GM23338 (cell line): ENCODE data around the gene ZNHIT6. TPM values are rescaled to one million over a fixed set of nuclear protein-coding genes. Genes with fewer than 3 reads are reported as not detected.

Source experiments
- ATAC-seq: fragments of 200-7000 bp; cut with Tn5 transposase; 3 replicates; pipeline ENCODE4 v1.9.1; 2020
- DNase-seq: peaks from one replicate; pipeline ENCODE4 v3.0.0-alpha.2; 2015; ENCODE audit warnings: low spot score
- H2AFZ ChIP-seq: fragments of 200-600 bp; sonication (generic); 2 replicates; pipeline ENCODE4 v1.8.0; 2016; ENCODE audit warnings: antibody characterized with exemption, mild to moderate bottlenecking, moderate library complexity
- H3F3A ChIP-seq: fragments of 200-600 bp; sonication (generic); replicated peaks from 2 replicates; pipeline ENCODE4 v1.8.0; 2017; ENCODE audit warnings: antibody characterized with exemption, mixed run types, low read depth
- H3K27ac ChIP-seq: fragments of 200-600 bp; sonication (generic); 2 replicates; pipeline ENCODE4 v1.6.1; 2016; ENCODE audit warnings: low read depth
- H3K27me3 ChIP-seq: fragments of 200-600 bp; sonication (generic); 2 replicates; pipeline ENCODE4 v1.8.0; 2016; ENCODE audit warnings: mild to moderate bottlenecking, mixed run types, moderate library complexity; ENCODE audit not compliant: insufficient read depth
- H3K36me3 ChIP-seq: fragments of 200-600 bp; sonication (generic); 2 replicates; pipeline ENCODE4 v1.8.0; 2016; ENCODE audit warnings: mild to moderate bottlenecking; ENCODE audit not compliant: insufficient read depth
- H3K4me1 ChIP-seq: fragments of 200-600 bp; sonication (generic); 2 replicates; pipeline ENCODE4 v1.8.0; 2016; ENCODE audit warnings: mild to moderate bottlenecking, moderate library complexity; ENCODE audit not compliant: insufficient read depth
- H3K4me2 ChIP-seq: fragments of 200-600 bp; sonication (generic); 2 replicates; pipeline ENCODE4 v1.7.1; 2017; ENCODE audit warnings: mixed run types
- H3K4me3 ChIP-seq: fragments of 200-600 bp; sonication (generic); 2 replicates; pipeline ENCODE4 v1.6.1; 2016; ENCODE audit warnings: mixed run types
- H3K79me2 ChIP-seq: fragments of 200-600 bp; sonication (generic); replicated peaks from 2 replicates; pipeline ENCODE4 v1.8.0; 2017; ENCODE audit warnings: mild to moderate bottlenecking; ENCODE audit not compliant: insufficient read depth
- H3K9me2 ChIP-seq: fragments of 200-600 bp; sonication (generic); 2 replicates; pipeline ENCODE4 v1.8.0; 2017; ENCODE audit not compliant: insufficient read depth
- H4K20me1 ChIP-seq: fragments of 200-600 bp; sonication (generic); replicated peaks from 2 replicates; pipeline ENCODE4 v1.8.0; 2017; ENCODE audit warnings: mild to moderate bottlenecking; ENCODE audit not compliant: insufficient read depth
- H3K27ac Mint-ChIP-seq: 2 replicates; pipeline ENCODE4 v1.8.0; 2020; ENCODE audit warnings: inconsistent platforms, mild to moderate bottlenecking, moderate library complexity, mixed read lengths
- H3K27me3 Mint-ChIP-seq: 3 replicates; pipeline ENCODE4 v1.8.0; 2022; ENCODE audit warnings: low read depth, mild to moderate bottlenecking, moderate library complexity, mixed read lengths, inconsistent platforms; ENCODE audit not compliant: insufficient read depth, poor library complexity
- H3K36me3 Mint-ChIP-seq: 3 replicates; pipeline ENCODE4 v1.8.0; 2021; ENCODE audit warnings: low read depth, mild to moderate bottlenecking, inconsistent platforms, moderate library complexity, mixed read lengths
- H3K4me1 Mint-ChIP-seq: 3 replicates; pipeline ENCODE4 v1.8.0; 2020; ENCODE audit warnings: mild to moderate bottlenecking, inconsistent platforms, mixed read lengths
- H3K4me3 Mint-ChIP-seq: 3 replicates; pipeline ENCODE4 v1.8.0; 2021; ENCODE audit warnings: moderate library complexity, mild to moderate bottlenecking, inconsistent platforms, mixed read lengths
- H3K9me3 Mint-ChIP-seq: 3 replicates; pipeline ENCODE4 v1.8.0; 2020; ENCODE audit warnings: moderate library complexity, mild to moderate bottlenecking, inconsistent platforms, mixed read lengths
- CREB1 ChIP-seq: fragments of 250-450 bp; sonication (Bioruptor Pico); IDR thresholded peaks from 2 replicates; pipeline ENCODE4 v1.5.0; 2020; ENCODE audit warnings: low read depth, mild to moderate bottlenecking, moderate library complexity
- CTCF ChIP-seq, 2 experiments: fragments of 200-600 bp in 1 of 2; sonication (generic) in 1 of 2; conservative IDR thresholded peaks; 2 replicates each; pipeline versions ENCODE4 v1.5.1 to v1.6.1; 2016 to 2017; ENCODE audit warnings: antibody characterized with exemption in 2 of 2, low read depth in 2 of 2, mild to moderate bottlenecking in 2 of 2, moderate library complexity in 1 of 2
- ETS1 ChIP-seq: IDR thresholded peaks from 2 replicates; pipeline ENCODE4 v1.6.1; 2016; ENCODE audit warnings: antibody characterized with exemption
- EZH2 ChIP-seq: fragments of 200-600 bp; sonication (generic); IDR thresholded peaks from one replicate; pipeline ENCODE4 v1.8.0; 2017; ENCODE audit warnings: antibody characterized with exemption, mild to moderate bottlenecking, low read depth; ENCODE audit not compliant: unreplicated experiment
- EZH2phosphoT487 ChIP-seq: fragments of 200-600 bp; sonication (generic); IDR thresholded peaks from one replicate; pipeline ENCODE4 v1.8.1; 2018; ENCODE audit warnings: antibody characterized with exemption; ENCODE audit not compliant: unreplicated experiment
- JUNB ChIP-seq: IDR thresholded peaks from one replicate; pipeline ENCODE4 v1.6.1; 2016; ENCODE audit warnings: antibody characterized with exemption; ENCODE audit not compliant: unreplicated experiment
- NANOG ChIP-seq: IDR thresholded peaks from 2 replicates; pipeline ENCODE4 v1.6.1; 2016; ENCODE audit warnings: antibody characterized with exemption, borderline replicate concordance
- POLR2AphosphoS5 ChIP-seq: IDR thresholded peaks from 2 replicates; pipeline ENCODE4 v1.6.1; 2016; ENCODE audit warnings: antibody characterized with exemption, low read depth
- STAT1 ChIP-seq: IDR thresholded peaks from one replicate; pipeline ENCODE4 v1.6.1; 2016; ENCODE audit warnings: antibody characterized with exemption; ENCODE audit not compliant: unreplicated experiment
- ZNF331 ChIP-seq: fragments of 250-450 bp; sonication (Bioruptor Pico); IDR thresholded peaks from 2 replicates; pipeline ENCODE4 v1.5.0; 2020; ENCODE audit warnings: low read depth, mild to moderate bottlenecking, moderate library complexity
- ZNF462 ChIP-seq: fragments of 250-450 bp; sonication (Bioruptor Pico); IDR thresholded peaks from 2 replicates; pipeline ENCODE4 v1.5.0; 2020; ENCODE audit warnings: mild to moderate bottlenecking, moderate library complexity
- polyA plus RNA-seq: library from polyadenylated mRNA; unstranded; fragments of >200 nt; fragmentation: Nextera tagmentation; extraction: Ambion mirVana; gene quantifications from 2 replicates; pipeline ENCODE4 v1.2.1, GENCODE V29; 2016
- total RNA-seq: library from RNA; depleted of rRNA; stranded (reverse); fragments of >200 nt; shearing (Covaris generic); gene quantifications from 2 replicates; pipeline ENCODE4 v1.2.3, GENCODE V29; 2014

The ZNHIT6 gene
- total and polyA plus RNA-seq, 2 experiments from 2014 or later = 17.3 to 20.9 TPM

GRCh38 chr1:85650645-85651044 is 57.6 kb downstream of the ZNHIT6 start:
- H3K27ac Mint-ChIP-seq = peak overlapping the region; percentile 79; the same call in 1 of the 2 replicates
- H3K4me3 Mint-ChIP-seq = no peak overlapping the region
- H2AFZ ChIP-seq = no peak overlapping the region
- peaks cover 21% of the 10 kb centered on the region for H3K9me3 Mint-ChIP-seq
- H3K27me3 Mint-ChIP-seq = no peaks in the 10 kb centered on the region
- DNase-seq (peak; percentile 73), ATAC-seq (peak; percentile 95)
- peak overlapping the region; percentile 12; the same call in 1 of the 2 replicates for H3K27ac ChIP-seq
- H3K79me2 ChIP-seq = no peaks in the 10 kb centered on the region
- peaks cover 10% of the 10 kb centered on the region for H3K4me1 Mint-ChIP-seq
- H3K27me3 ChIP-seq = no peaks in the 10 kb centered on the region
- H3K4me1 ChIP-seq = peaks cover 4% of the 10 kb centered on the region; the same call in 1 of the 2 replicates
- no peaks in the 10 kb centered on the region for H3F3A ChIP-seq
- no peaks in the 10 kb centered on the region for H3K9me2 ChIP-seq
- peaks cover 44% of the 10 kb centered on the region; the same call in 2 of the 3 replicates for H3K36me3 Mint-ChIP-seq
- H4K20me1 ChIP-seq = no peaks in the 10 kb centered on the region
- TF ChIP-seq ZNF462 (CRISPR knock-in tag) (no peak), ETS1 (no peak), NANOG (no peak)
- H3K4me2 ChIP-seq = no peak overlapping the region
- H3K36me3 ChIP-seq = peaks cover 15% of the 10 kb centered on the region
- no peak overlapping the region for H3K4me3 ChIP-seq

GRCh38 chr1:85649591-85649990 is 58.6 kb downstream of the ZNHIT6 start:
- Histone ChIP-seq H3K4me1 (peaks cover 4% of the 10 kb centered on the region; the same call in 1 of the 2 replicates), H4K20me1 (no peaks in the 10 kb centered on the region), H3K79me2 (no peaks in the 10 kb centered on the region), H3K4me2 (no peak overlapping the region), H2AFZ (no peak overlapping the region), H3K9me2 (no peaks in the 10 kb centered on the region), H3F3A (no peaks in the 10 kb centered on the region), H3K36me3 (peaks cover 15% of the 10 kb centered on the region), H3K4me3 (no peak overlapping the region), H3K27ac (0 out of 2 replicates have a peak overlapping the region, but pooled peaks have one; percentile 16), H3K27me3 (no peaks in the 10 kb centered on the region)
- no peak overlapping the region for H3K4me3 Mint-ChIP-seq
- no peak for ATAC-seq
- H3K4me1 Mint-ChIP-seq = peaks cover 10% of the 10 kb centered on the region
- no peak overlapping the region for H3K27ac Mint-ChIP-seq
- H3K9me3 Mint-ChIP-seq = peaks cover 22% of the 10 kb centered on the region
- no peak for DNase-seq
- peaks cover 46% of the 10 kb centered on the region; the same call in 2 of the 3 replicates for H3K36me3 Mint-ChIP-seq
- H3K27me3 Mint-ChIP-seq = no peaks in the 10 kb centered on the region
- TF ChIP-seq ETS1 = no peak
- no peak for TF ChIP-seq ZNF331
- no peak for TF ChIP-seq CTCF (conservative IDR thresholded peaks at IDR 0.05; ENCODE audit: low read depth in 2 of 2)
- TF ChIP-seq STAT1 = no peak
- TF ChIP-seq JUNB = no peak
- TF ChIP-seq EZH2 = no peak
- no peak for TF ChIP-seq CREB1 (CRISPR knock-in tag)
- TF ChIP-seq POLR2AphosphoS5 = no peak
- no peak for TF ChIP-seq EZH2phosphoT487
